Measurements from ENCODE around the gene FAM83F.
"Not testable (repeated sequence)": the region's sequence is repeated elsewhere in the genome, so short reads cannot be mapped to it uniquely, and the experiment has no call there.

FAM83F gene

DNA sequence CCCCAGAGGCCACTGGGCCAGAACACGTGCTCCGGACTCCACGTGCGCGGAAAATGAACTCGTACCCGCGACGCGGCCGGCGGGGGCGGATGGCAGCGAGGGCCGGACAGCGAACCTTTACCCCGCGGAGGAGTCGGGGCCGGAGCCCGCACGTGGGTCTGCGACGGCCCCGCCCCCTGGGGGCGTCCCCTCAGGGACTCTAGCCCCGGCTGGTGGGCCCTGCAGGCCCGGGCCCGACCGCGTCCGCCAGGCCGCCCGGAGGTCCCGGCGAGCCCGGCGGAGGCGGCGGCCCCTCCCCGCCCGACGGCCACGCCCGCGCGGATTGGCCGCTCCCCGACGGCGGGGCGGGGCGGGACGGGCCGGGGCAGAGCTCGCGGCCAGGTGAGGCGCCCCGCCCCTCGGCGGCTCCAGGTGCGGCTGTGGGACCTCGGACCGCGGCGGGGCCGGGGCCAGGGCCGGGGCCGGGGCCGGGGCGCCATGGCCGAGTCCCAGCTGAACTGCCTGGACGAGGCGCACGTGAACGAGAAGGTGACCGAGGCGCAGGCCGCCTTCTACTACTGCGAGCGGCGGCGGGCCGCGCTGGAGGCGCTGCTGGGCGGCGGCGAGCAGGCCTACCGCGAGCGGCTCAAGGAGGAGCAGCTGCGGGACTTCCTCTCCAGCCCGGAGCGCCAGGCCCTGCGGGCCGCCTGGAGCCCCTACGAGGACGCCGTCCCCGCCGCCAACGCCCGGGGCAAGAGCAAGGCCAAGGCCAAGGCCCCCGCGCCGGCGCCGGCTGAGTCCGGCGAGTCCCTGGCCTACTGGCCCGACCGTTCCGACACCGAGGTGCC, at the start of gene FAM83F:
TSS of gene FAM83F (plus strand) at position 389 of the 827 bp plus-strand sequence. CDS start at position 478, 89 bp downstream.
- DNase-seq, result no peak

- DNase-seq, result no peak
Observed at GRCh38 chr22:39946126-39946502, 48.6 kb upstream of the FAM83F start.

DNA sequence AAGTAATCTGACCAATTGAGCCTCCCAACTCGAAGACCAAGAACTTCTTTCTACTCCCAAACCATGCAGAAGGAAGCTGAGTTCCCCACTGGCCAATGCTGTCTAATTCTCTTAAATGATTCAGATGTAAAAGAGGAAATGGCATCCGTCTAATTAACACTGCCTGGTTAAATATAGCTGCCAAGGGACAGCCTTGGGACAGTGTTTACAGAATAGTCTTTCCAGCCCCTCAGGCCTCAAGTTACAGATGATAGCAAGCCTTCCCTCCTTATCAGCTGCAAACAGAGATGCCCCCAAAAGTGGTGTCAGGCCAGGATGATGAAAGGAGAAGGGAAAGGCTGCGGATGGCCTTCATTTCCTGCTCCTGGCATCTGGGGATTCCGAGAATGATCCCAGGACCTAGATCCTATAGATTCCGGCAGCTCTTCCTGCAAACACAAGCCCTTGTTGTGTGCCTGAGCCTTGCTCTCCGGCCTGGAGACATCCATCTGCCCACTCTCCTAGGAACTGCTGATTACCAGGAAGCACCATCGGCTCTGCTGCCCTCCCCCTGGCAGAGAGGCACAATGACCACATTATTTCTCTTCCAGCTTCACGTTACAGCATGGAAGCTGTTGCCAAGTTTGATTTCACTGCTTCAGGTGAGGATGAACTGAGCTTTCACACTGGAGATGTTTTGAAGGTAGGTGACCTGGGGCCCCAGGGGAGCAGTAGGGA, 48.1 kb upstream of the FAM83F start:
- DNase-seq, result no peak

GRCh38 chr22:39947220-39948216, 47.2 kb upstream of the FAM83F start:
- no peak for DNase-seq

DNA sequence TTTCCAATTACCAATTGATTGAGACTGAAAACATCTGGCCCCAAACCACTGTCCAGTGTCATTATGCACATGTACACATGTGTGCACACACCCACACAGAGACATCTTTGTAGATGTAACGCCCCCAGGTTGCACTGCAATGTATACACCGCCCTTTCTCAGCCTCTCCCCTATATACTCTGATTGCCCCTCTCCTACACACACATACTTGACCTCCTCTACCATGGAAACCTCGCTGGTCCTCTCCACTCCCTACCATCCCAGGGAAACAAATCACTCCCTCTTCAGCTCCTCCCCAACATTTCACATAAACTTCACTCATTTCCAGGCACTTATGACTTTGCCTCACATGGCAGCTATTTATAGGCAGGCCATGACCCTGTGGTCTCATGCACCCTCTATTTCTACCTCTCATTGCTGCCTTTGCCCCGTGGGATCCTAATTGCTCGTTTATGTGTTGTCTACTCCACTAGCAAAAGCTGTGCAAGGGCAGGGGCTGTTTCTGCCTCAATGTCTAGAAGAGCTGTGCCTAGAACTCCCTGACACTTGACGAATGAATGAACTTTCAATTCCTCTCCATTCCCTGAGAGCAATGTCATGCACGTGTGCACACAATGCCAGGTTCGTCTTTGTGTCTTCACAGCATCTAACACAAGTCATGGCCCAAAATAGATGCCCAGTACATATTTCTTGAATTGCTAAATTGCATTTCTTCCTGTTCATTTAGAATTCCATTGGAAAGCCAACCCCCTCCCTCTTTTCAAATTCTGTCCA, 44.6 kb upstream of the FAM83F start:
- DNase-seq, result no peak

GRCh38 chr22:39951603-39952293, 43.0 kb upstream of the FAM83F start:
- DNase-seq, result not testable (repeated sequence)

- DNase-seq, result no peak
Observed at GRCh38 chr22:39952347-39952746, 42.4 kb upstream of the FAM83F start.

DNA sequence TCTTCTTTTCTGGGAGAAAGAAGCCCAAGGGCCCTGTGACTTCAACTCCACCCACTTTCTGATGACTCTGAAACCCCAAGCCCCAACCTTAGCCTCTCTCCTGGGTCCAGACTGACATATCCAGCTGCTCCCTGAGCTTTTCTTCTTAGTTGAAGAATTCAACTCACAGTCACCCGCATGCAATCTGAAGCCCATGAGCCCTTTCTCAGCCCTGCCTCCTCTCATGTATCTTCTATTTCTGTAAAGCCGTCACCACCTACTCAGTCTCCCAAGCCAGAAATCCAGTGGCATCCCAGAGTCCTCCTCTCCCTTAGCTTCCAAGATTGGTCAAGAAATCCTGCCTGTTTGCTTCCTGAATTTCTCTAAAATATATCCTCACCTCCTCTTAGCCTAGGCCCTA, 41.7 kb upstream of the FAM83F start:
- no peak for DNase-seq

DNA sequence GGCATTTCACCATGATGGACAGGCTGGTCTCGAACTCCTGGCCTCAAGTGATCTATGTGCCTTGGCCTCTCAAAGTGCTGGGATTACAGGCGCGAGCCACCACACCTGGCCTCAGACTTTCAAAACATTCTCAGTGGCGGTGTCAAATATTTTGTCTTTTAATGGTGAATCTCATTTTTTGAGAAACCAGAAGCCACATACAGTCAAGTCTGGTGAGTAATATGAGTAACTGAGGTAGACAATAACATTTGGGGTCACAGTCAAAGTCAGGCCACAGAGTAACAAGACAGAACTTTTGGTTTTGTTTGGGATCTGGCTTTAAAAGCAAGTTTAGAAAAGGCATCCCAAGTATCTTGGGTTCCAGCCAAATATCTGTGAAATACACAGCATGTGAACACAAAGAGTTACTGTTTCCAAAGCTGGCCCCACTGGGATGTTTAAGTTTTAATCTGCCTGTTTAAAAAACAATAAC, 40.1 kb upstream of the FAM83F start:
- no peak for DNase-seq

DNA sequence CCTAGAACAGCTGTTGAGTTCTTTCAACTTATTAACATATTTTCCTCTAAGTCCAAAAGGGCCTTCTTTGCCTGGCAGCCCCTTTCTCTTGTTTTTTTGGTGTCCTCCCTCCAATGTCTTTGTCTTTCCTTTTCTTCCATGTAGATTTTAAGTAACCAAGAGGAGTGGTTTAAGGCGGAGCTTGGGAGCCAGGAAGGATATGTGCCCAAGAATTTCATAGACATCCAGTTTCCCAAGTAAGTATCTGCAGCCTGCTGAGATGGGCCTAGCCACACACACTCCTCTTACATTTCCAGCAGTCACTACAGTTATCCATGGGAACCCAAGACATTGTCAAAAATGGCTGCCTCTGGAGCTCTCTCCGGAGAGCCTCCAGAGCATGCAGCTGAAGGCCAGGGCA, 39.1 kb upstream of the FAM83F start:
- DNase-seq, result no peak

- DNase-seq, result no peak
Observed at GRCh38 chr22:39956932-39957664, 37.7 kb upstream of the FAM83F start.

DNA sequence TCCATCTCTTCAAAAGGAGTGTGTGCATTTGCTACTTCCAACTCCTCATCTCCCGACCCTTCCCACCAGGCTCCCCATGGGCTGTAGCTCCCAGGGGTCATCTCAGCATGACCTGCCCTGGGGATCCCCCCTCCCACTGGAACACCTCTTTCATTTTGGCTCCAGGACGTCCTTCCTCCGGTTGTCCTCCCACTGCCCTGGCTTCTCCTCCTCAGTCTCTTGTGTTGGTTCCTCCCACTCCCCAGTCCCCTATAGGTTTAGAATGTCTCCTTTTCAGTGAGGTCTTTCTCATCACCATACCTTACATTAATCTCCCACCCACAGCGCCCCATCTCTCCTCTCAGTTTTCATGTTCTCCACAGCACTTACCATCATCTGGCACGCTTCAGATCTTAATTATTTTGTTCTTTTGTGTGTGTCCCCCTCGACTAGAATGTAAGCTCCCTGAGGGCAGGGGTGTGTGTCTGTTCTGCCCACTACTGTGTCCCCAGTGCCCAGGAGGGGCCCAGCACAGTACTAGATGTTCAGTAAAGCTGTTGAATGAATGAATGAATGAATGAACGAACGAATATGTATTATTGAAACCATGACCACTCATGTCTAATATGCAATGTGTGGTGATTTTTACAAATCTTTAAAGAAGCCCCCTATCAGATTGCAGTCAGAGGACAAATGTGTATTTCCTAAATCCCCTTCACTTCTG, 36.6 kb upstream of the FAM83F start:
- DNase-seq, result no peak

DNA sequence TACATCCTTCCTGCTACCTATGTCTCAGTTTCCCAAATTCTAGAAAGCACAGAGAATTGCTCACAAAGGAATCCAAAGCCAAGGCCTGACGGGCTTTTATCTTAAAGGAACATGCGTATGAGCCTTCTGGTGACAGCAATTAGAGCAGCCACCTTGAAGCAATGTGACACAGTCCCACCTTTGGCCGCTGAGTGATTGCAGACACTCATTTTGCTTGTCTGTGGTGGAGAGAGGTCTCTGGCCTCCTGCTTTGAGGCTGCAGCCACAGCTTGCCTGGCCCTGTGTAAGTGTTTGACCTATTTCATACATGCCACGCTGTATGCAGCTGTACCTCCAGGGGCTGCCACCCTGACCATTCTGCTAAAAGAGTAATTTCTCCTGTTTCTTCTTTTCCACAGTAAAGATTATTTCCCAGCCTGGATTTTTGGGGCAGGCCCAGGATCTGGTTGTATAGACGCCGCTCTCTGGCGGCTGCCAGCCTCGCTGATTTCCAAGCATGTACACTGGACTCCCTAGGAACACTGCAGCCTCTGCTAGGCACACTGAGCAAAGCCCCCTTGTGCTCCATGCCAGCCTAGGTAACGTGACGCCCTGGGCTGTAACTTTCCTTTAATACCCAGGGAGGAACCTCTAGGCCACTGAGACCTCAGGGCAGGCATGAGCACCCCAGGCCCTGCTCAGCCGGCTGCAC, 35.7 kb upstream of the FAM83F start:
- no peak for DNase-seq

DNA sequence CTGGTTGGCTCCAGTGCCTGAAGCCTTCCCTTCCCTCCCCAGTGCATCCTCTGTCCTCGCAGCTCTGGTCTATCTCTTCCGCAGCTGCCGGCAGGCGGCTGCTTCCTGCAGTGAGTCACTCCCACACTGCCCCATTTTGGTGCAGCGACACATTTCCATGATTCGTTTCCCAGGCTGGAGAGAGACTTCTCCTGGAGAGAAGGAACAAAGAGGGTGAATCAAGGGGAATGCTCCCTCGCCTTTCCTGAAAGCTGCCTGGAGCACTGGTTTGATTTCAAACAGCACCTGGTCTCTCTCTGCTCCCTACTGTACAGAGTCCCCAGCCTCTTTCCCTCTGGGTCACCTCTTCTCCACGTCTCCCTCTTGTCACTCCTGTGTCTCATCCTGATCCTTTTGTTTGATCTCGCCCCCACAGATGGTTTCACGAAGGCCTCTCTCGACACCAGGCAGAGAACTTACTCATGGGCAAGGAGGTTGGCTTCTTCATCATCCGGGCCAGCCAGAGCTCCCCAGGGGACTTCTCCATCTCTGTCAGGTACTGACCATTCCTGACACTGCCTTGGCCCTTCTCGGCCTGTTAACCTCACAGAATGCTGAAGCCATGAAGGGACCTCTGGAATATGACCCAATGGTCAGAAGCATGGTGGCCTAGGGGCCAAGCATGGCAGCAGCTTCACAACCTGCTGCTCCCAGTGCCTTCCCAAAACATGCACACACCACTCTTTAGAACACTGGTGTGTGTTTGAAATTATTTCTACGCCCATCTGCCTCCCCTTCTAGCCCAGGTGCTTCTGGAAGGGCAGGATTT, 34.9 kb upstream of the FAM83F start, which contains the start of gene TMA7B:
TSS of gene TMA7B (plus strand) at position 758 of the 808 bp plus-strand sequence. CDS start 3,978 bp downstream, outside the sequence.
- DNase-seq, result no peak

DNA sequence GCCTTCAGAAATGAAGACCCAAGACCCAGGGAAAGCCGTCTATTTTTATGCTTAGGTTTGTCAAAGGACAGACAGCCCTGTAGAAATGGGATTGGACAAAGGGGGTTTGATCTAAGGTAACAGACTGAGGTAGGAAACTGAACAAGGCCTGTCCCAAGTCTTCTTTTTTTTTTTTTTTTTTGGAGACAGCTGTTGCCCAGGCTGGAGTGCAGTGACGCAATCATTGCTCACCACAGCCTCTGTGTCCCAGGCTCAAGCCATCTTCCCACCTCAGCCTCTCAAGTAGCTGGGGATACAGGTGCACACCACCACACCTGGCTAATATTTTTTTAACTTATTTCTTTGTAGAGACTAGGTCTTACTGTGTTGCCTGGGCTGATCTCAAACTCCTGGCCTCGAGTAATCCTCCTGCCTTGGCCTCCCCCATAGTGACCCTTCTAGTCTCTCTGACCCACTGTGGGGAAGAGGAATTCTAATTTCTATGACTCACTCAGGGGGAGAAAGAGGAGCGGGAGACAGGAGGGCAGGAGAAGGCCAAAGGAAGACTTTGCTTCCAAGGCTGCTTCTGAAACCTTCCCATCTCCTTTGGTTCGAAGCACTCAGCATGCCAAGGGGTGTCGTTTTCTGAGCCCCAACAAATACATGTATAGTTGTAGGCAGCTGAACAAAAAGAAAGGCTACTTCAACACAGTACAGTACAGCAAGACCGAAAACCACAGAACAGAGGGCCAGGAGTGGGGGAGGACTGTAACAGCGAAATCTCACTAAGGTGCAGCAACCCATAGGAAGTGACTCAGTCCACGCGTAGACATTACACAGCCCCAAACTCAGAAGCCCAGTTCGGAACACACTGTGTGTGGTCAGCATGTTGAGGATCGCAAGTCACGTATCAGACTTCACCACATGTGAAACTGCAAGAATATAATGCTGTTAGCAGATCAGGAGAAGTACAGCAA, 33.7 kb upstream of the FAM83F start:
- DNase-seq, result no peak

DNA sequence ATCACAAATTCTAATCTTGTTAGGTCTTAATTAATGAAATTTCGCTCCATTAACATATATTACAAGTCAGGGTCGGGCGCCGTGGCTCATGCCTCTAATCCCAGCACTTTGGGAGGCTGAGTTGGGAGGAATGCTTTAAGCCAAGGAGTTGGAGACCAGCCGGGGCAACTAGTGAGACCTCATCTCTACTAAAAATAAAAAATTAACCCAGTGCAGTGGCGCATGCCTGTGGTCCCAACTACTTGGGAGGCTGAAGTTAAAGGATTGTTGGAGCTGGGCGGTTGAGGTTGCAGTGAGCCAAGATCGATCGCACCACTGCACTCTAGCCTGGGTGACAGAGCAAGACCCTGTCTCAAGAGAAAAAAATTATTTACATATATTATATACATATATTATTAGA, 32.7 kb upstream of the FAM83F start:
- no peak for DNase-seq

DNA sequence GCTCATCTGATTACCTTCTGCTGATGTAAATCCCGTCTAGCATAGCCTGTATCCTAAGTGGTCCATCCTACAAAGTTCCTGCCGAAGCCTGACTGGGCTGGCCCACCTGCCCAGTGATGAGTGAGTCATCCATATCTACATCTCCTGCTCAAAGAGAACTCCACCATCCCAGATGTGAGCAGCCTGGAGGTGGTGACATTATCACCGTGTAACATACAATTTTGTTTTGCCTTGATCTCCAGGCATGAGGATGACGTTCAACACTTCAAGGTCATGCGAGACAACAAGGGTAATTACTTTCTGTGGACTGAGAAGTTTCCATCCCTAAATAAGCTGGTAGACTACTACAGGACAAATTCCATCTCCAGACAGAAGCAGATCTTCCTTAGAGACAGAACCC, 29.0 kb upstream of the FAM83F start:
- DNase-seq, result no peak
